ENCODE measurements around the gene ATF6. TPM values are rescaled to one million over a fixed set of nuclear protein-coding genes. Genes with fewer than 3 reads are reported as not detected.

Gene ATF6
- total and polyA plus RNA-seq, 2 donors (not counting 3 experiments of a cell fraction or from before 2014, with no cell fraction given): 24.9 to 40.3 TPM

GRCh38 chr1:161779393-161779792 is 13.3 kb downstream of the ATF6 start:
- H4K20me1 ChIP-seq (replicated peaks; ENCODE audit: control insufficient read depth, extremely low read depth, insufficient read depth, low read length): peaks cover 5% of the 10 kb centered on the region
- no peak for FAIRE-seq
- ChIA-PET CTCF (no interaction called here), POLR2A (no interaction called here)
- no peaks in the 10 kb centered on the region for H3K9me3 ChIP-seq (replicated peaks; ENCODE audit: control insufficient read depth, insufficient read depth, low read length)
- no peaks in the 10 kb centered on the region for H3K27me3 ChIP-seq (ENCODE audit: control insufficient read depth in 2 of 2, insufficient read depth in 2 of 2, low read length in 2 of 2)
- dilution Hi-C loops (cut with MboI; ENCODE audit: extremely low pct_ligation_motif_present, low sequenced_read_pairs): no loop called here
- H3K4me1 ChIP-seq (ENCODE audit: control insufficient read depth, extremely low read depth, insufficient read depth, low read length): no peaks in the 10 kb centered on the region
- BruUV-seq (replicated peaks): no TSS peak
- H3K27ac ChIP-seq (ENCODE audit: insufficient read depth, low read depth, low read length): no peak overlapping the region
- H3K4me2 ChIP-seq (ENCODE audit: insufficient read depth, low read length): no peak overlapping the region
- H3K79me2 ChIP-seq (ENCODE audit: control insufficient read depth, insufficient read depth, low read length): peaks cover 63% of the 10 kb centered on the region
- intact Hi-C loops (cut with micrococcal nuclease): no loop called here
- H3K4me3 ChIP-seq (replicated peaks in 1 of 3; ENCODE audit: insufficient read depth in 1 of 3, low read depth in 1 of 3, low read length in 3 of 3): no peak overlapping the region
- TF ChIP-seq FOS (IDR thresholded peaks at IDR 0.05; ENCODE audit: borderline replicate concordance, insufficient read depth, low read length) (no peak), MYC (IDR thresholded peaks at IDR 0.05; ENCODE audit: low read depth, low read length) (no peak), CTCF (IDR thresholded peaks at IDR 0.05; ENCODE audit: extremely low read depth in 1 of 2, insufficient read depth in 1 of 2, low read depth in 1 of 2, low read length in 2 of 2) (no peak), MAX (IDR thresholded peaks at IDR 0.05; ENCODE audit: insufficient read depth, insufficient read length) (no peak), EZH2 (IDR thresholded peaks at IDR 0.05; ENCODE audit: borderline replicate concordance, low read depth, low read length, severe bottlenecking) (no peak), POLR2A (IDR thresholded peaks at IDR 0.05; ENCODE audit: low read depth, low read length) (no peak), POLR2AphosphoS5 (IDR thresholded peaks at IDR 0.05; ENCODE audit: insufficient read depth, low read depth, low read length) (no peak), JUN (IDR thresholded peaks at IDR 0.05; ENCODE audit: borderline replicate concordance, insufficient read depth, insufficient read length, low read depth) (no peak), GATA2 (IDR thresholded peaks at IDR 0.05; ENCODE audit: insufficient read depth, insufficient read length, low read depth, low read length) (no peak)
- no peak overlapping the region for H2AFZ ChIP-seq (ENCODE audit: low read depth, low read length)
- H3K9ac ChIP-seq (replicated peaks; ENCODE audit: extremely low read depth, insufficient read depth, low read length): no peak overlapping the region
- no peaks in the 10 kb centered on the region for H3K9me1 ChIP-seq (replicated peaks; ENCODE audit: control insufficient read depth, extremely low read depth, insufficient read depth, low read length)
- no peak for DNase-seq (ENCODE audit: low read depth, low spot score)
- H3K36me3 ChIP-seq (ENCODE audit: control insufficient read depth in 2 of 2, extremely low read depth in 1 of 2, insufficient read depth in 2 of 2, low read length in 2 of 2): peaks cover 2 to 8% of the 10 kb centered on the region in 2 experiments

Measured in endothelial cell of umbilical vein (primary cell).